Neural cell (in vitro differentiated cells): ENCODE measurements around the gene DSG4. TPM values are rescaled to one million over a fixed set of nuclear protein-coding genes. Genes with fewer than 3 reads are reported as not detected.

ENCODE experiments used
- H2AFZ ChIP-seq: fragments of 200-600, 300-800 bp; sonication (generic), shearing (Covaris generic); 2 replicates; pipeline ENCODE4 v1.6.0; 2014; ENCODE audit warnings: low read depth, mild to moderate bottlenecking, antibody characterized with exemption, low read length, moderate library complexity
- H3F3A ChIP-seq: fragments of 200-600 bp; shearing (Covaris generic); 2 replicates; pipeline ENCODE4 v1.6.1; 2016; ENCODE audit warnings: mild to moderate bottlenecking, moderate library complexity, mixed read lengths, antibody characterized with exemption, low read length; ENCODE audit not compliant: insufficient read depth, poor library complexity, severe bottlenecking
- H3K27ac ChIP-seq: fragments of 200-600, 300-800 bp; sonication (generic), shearing (Covaris generic); 2 replicates; pipeline ENCODE4 v1.5.1; 2014; ENCODE audit warnings: mild to moderate bottlenecking, low read length, moderate library complexity
- H3K27me3 ChIP-seq: fragments of 300-800, 200-600 bp; sonication (generic), shearing (Covaris generic); 2 replicates; pipeline ENCODE4 v1.6.0; 2014; ENCODE audit warnings: mild to moderate bottlenecking, low read depth, low read length, moderate library complexity; ENCODE audit not compliant: insufficient read depth
- H3K36me3 ChIP-seq: fragments of 300-800, 200-600 bp; sonication (generic), shearing (Covaris generic); 2 replicates; pipeline ENCODE4 v1.5.1; 2014; ENCODE audit warnings: mild to moderate bottlenecking, antibody characterized with exemption, low read length, moderate library complexity; ENCODE audit not compliant: insufficient read depth
- H3K4me2 ChIP-seq: fragments of 300-800, 200-600 bp; sonication (generic), shearing (Covaris generic); 2 replicates; pipeline ENCODE4 v1.6.0; 2014; ENCODE audit warnings: mild to moderate bottlenecking, low read length
- H3K4me3 ChIP-seq: fragments of 300-800, 200-600 bp; sonication (generic), shearing (Covaris generic); 2 replicates; pipeline ENCODE4 v1.5.1; 2014; ENCODE audit warnings: mild to moderate bottlenecking, low read length, moderate library complexity
- H3K79me2 ChIP-seq: fragments of 200-600 bp; shearing (Covaris generic); replicated peaks from 2 replicates; pipeline ENCODE4 v1.6.0; 2014; ENCODE audit warnings: mild to moderate bottlenecking, low read length, moderate library complexity; ENCODE audit not compliant: insufficient read depth
- H3K9ac ChIP-seq: fragments of 300-800, 200-600 bp; sonication (generic), shearing (Covaris generic); 2 replicates; pipeline ENCODE4 v1.6.1; 2016; ENCODE audit warnings: mild to moderate bottlenecking, low read length, mixed read lengths
- H3K9me2 ChIP-seq: fragments of 200-600 bp; shearing (Covaris generic); 2 replicates; pipeline ENCODE4 v1.6.1; 2016; ENCODE audit warnings: mild to moderate bottlenecking, low read length, mixed read lengths; ENCODE audit not compliant: insufficient read depth
- H3K9me3 ChIP-seq: fragments of 200-600, 300-800 bp; sonication (generic), shearing (Covaris generic); 2 replicates; pipeline ENCODE4 v1.6.1; 2016; ENCODE audit warnings: mild to moderate bottlenecking, mixed run types, low read length, moderate library complexity, mixed read lengths
- H4K20me1 ChIP-seq: fragments of 200-600 bp; shearing (Covaris generic); 2 replicates; pipeline ENCODE4 v1.6.1; 2016; ENCODE audit warnings: mild to moderate bottlenecking, mixed run types; ENCODE audit not compliant: insufficient read depth
- CTCF ChIP-seq: fragments of 450-650 bp; IDR thresholded peaks from 2 replicates; pipeline ENCODE4 v1.5.1; 2014; ENCODE audit warnings: antibody characterized with exemption, mild to moderate bottlenecking, moderate library complexity; ENCODE audit not compliant: poor library complexity, severe bottlenecking
- EP300 ChIP-seq: fragments of 450-650 bp; conservative IDR thresholded peaks from 2 replicates; pipeline ENCODE4 v1.6.1; 2014; ENCODE audit warnings: antibody characterized with exemption, mild to moderate bottlenecking, moderate library complexity; ENCODE audit not compliant: poor library complexity, severe bottlenecking
- EZH2 ChIP-seq: fragments of 200-600, 300-800 bp; shearing (Covaris generic), sonication (generic); IDR thresholded peaks from 2 replicates; pipeline ENCODE4 v1.6.1; 2014; ENCODE audit warnings: antibody characterized with exemption, low read length, borderline replicate concordance, mild to moderate bottlenecking; ENCODE audit not compliant: insufficient read depth, poor library complexity, severe bottlenecking
- MXI1 ChIP-seq: fragments of 450-650 bp; conservative IDR thresholded peaks from 2 replicates; pipeline ENCODE4 v1.6.1; 2014; ENCODE audit warnings: antibody characterized with exemption, mild to moderate bottlenecking; ENCODE audit not compliant: poor library complexity, severe bottlenecking
- POLR2AphosphoS5 ChIP-seq: IDR thresholded peaks from 2 replicates; pipeline ENCODE4 v1.6.1; 2012
- RAD21 ChIP-seq: fragments of 450-650 bp; conservative IDR thresholded peaks from 2 replicates; pipeline ENCODE4 v1.6.1; 2014; ENCODE audit warnings: antibody characterized with exemption, mild to moderate bottlenecking, moderate library complexity
- REST ChIP-seq: IDR thresholded peaks from 2 replicates; pipeline ENCODE4 v1.6.1; 2012; ENCODE audit warnings: borderline replicate concordance
- SMC3 ChIP-seq: fragments of 450-650 bp; conservative IDR thresholded peaks from 2 replicates; pipeline ENCODE4 v1.6.1; 2014; ENCODE audit warnings: antibody characterized with exemption, mild to moderate bottlenecking, moderate library complexity; ENCODE audit not compliant: poor library complexity
- TAF1 ChIP-seq: IDR thresholded peaks from 2 replicates; pipeline ENCODE4 v1.6.1; 2012; ENCODE audit warnings: low read depth
- polyA plus RNA-seq: library from polyadenylated mRNA; depleted of rRNA; stranded (reverse); fragments of >200 nt; gene quantifications from 2 replicates; pipeline ENCODE4 v1.2.3, GENCODE V29; 2014

Gene DSG4
- polyA plus RNA-seq, 1 donor from 2014 or later = not detected

- no peaks in the 10 kb centered on the region for H3F3A ChIP-seq
- no peaks in the 10 kb centered on the region for H3K9me2 ChIP-seq
- H3K4me2 ChIP-seq = no peak overlapping the region
- H3K9ac ChIP-seq = no peak overlapping the region
- H2AFZ ChIP-seq = no peak overlapping the region
- no peaks in the 10 kb centered on the region for H3K36me3 ChIP-seq
- H3K4me3 ChIP-seq = no peak overlapping the region
- H4K20me1 ChIP-seq = no peaks in the 10 kb centered on the region
- H3K9me3 ChIP-seq = no peaks in the 10 kb centered on the region
- H3K27ac ChIP-seq = no peak overlapping the region
- no peaks in the 10 kb centered on the region for H3K27me3 ChIP-seq
- H3K79me2 ChIP-seq = no peaks in the 10 kb centered on the region
- TF ChIP-seq POLR2AphosphoS5 = no peak
- TF ChIP-seq EZH2 = no peak
- peak; percentile 31 for TF ChIP-seq CTCF
- no peak for TF ChIP-seq EP300
- TF ChIP-seq MXI1 = no peak
- no peak for TF ChIP-seq TAF1
These were observed 47.9 kb downstream of the DSG4 start for GRCh38 chr18:31424383-31424988.

GRCh38 chr18:31426021-31426420 lies 49.4 kb downstream of the DSG4 start:
- H3F3A ChIP-seq = no peaks in the 10 kb centered on the region
- no peaks in the 10 kb centered on the region for H3K9me2 ChIP-seq
- TF ChIP-seq TAF1 = no peak
- no peak for TF ChIP-seq SMC3
- no peak for TF ChIP-seq EZH2
- no peak for TF ChIP-seq EP300
- no peak for TF ChIP-seq RAD21
- no peak for TF ChIP-seq REST
- no peak for TF ChIP-seq POLR2AphosphoS5
- TF ChIP-seq CTCF = no peak
- no peak for TF ChIP-seq MXI1
- H3K9ac ChIP-seq = no peak overlapping the region
- no peaks in the 10 kb centered on the region for H3K9me3 ChIP-seq
- H3K4me2 ChIP-seq = no peak overlapping the region
- H3K36me3 ChIP-seq = no peaks in the 10 kb centered on the region
- no peak overlapping the region for H3K27ac ChIP-seq
- H4K20me1 ChIP-seq = no peaks in the 10 kb centered on the region
- H3K79me2 ChIP-seq = no peaks in the 10 kb centered on the region
- no peak overlapping the region for H2AFZ ChIP-seq
- H3K4me3 ChIP-seq = no peak overlapping the region
- H3K27me3 ChIP-seq = no peaks in the 10 kb centered on the region
